GM12892 (cell line): ENCODE data around the gene TRIO.

Experiments
- POLR2A ChIP-seq: IDR thresholded peaks from 2 replicates; pipeline ENCODE4 v1.6.1; 2011; ENCODE audit warnings: low read depth, low read length, control low read depth
- POLR2AphosphoS5 ChIP-seq: IDR thresholded peaks from 2 replicates; pipeline ENCODE4 v1.6.1; 2011; ENCODE audit warnings: low read depth, low read length, control low read depth

- TF ChIP-seq POLR2AphosphoS5 (no peak), POLR2A (no peak)
These were observed 143.7 kb downstream of the TRIO start for GRCh38 chr5:14286574-14287421.
